PFSK-1 (cell line): ENCODE measurements around the gene LPCAT1.

Source experiments
- FOXP2 ChIP-seq: optimal IDR thresholded peaks from 2 replicates; pipeline ENCODE3; 2011; ENCODE audit warnings: borderline replicate concordance, control low read depth, inconsistent platforms; ENCODE audit not compliant: insufficient read depth; ENCODE audit errors: extremely low read length, extremely low read depth
- POLR2AphosphoS5 ChIP-seq: IDR thresholded peaks from 2 replicates; pipeline ENCODE4 v1.6.1; 2012; ENCODE audit warnings: low read depth, mild to moderate bottlenecking, control low read depth, low read length, moderate library complexity
- SIN3A ChIP-seq: IDR thresholded peaks from 2 replicates; pipeline ENCODE4 v1.6.1; 2012; ENCODE audit warnings: mild to moderate bottlenecking, low read length, moderate library complexity, borderline replicate concordance; ENCODE audit not compliant: insufficient read depth
- TAF1 ChIP-seq: IDR thresholded peaks from 2 replicates; pipeline ENCODE4 v1.6.1; 2012; ENCODE audit warnings: low read length, control low read depth, borderline replicate concordance; ENCODE audit not compliant: insufficient read depth
- TF ChIP-seq, protein P1 (sequence below), 2 experiments: IDR thresholded peaks; 2 replicates each; pipeline versions ENCODE4 v1.6.1 to v1.8.0; 2011 to 2012; ENCODE audit warnings: low read depth in 2 of 2, low read length in 2 of 2, control low read depth in 1 of 2, inconsistent platforms in 1 of 2, mild to moderate bottlenecking in 1 of 2, moderate library complexity in 1 of 2; ENCODE audit not compliant: insufficient read depth in 1 of 2

LPCAT1 gene

DNA sequence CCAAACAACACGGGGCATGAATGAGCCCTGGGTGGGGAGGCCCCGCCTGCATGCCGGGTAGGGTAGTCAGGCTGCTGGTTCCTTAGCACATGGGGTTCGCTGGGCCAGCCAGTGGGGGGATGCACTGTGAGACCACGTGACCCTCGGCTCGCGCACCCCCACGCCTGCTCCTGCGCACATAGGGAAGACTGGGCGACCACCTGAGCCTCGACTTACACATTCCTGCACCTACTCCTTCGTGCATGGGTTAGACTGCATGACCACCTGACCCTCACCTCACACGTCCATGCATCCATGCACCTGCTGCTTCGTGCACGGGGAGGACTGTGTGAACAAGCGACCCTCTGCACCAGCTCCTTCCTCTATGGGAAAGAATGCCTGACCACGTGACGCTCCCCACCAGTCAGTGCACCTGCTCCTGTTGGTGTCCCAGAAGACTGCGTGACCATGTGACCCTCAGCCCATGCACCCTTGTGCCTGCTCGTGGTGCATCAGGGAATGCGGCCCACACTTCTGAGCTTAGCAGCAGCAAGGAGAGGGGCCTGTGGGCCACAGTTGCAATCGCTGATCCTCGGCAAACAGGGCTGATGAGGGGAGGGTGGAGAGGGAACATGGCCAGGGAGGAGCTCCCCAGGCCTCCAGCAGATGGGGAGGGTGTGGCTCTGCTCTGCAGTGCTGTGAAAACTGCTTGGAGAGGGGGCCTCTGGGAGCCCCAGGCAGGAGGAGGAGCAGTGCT, 18.1 kb downstream of the LPCAT1 start:
- TF ChIP-seq POLR2AphosphoS5 (no peak), FOXP2 (no peak), TAF1 (no peak), SIN3A (no peak)
- TF ChIP-seq, protein P1, sequence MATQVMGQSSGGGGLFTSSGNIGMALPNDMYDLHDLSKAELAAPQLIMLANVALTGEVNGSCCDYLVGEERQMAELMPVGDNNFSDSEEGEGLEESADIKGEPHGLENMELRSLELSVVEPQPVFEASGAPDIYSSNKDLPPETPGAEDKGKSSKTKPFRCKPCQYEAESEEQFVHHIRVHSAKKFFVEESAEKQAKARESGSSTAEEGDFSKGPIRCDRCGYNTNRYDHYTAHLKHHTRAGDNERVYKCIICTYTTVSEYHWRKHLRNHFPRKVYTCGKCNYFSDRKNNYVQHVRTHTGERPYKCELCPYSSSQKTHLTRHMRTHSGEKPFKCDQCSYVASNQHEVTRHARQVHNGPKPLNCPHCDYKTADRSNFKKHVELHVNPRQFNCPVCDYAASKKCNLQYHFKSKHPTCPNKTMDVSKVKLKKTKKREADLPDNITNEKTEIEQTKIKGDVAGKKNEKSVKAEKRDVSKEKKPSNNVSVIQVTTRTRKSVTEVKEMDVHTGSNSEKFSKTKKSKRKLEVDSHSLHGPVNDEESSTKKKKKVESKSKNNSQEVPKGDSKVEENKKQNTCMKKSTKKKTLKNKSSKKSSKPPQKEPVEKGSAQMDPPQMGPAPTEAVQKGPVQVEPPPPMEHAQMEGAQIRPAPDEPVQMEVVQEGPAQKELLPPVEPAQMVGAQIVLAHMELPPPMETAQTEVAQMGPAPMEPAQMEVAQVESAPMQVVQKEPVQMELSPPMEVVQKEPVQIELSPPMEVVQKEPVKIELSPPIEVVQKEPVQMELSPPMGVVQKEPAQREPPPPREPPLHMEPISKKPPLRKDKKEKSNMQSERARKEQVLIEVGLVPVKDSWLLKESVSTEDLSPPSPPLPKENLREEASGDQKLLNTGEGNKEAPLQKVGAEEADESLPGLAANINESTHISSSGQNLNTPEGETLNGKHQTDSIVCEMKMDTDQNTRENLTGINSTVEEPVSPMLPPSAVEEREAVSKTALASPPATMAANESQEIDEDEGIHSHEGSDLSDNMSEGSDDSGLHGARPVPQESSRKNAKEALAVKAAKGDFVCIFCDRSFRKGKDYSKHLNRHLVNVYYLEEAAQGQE (IDR thresholded peaks at IDR 0.05; ENCODE audit: insufficient read depth in 1 of 2, low read depth in 2 of 2, low read length in 2 of 2): no peak

GRCh38 chr5:1504617-1505016, 19.1 kb downstream of the LPCAT1 start:
- TF ChIP-seq TAF1: no peak
- no peak for TF ChIP-seq POLR2AphosphoS5
- TF ChIP-seq, protein P1 (IDR thresholded peaks at IDR 0.05; ENCODE audit: insufficient read depth in 1 of 2, low read depth in 2 of 2, low read length in 2 of 2): no peak
- no peak for TF ChIP-seq SIN3A
- TF ChIP-seq FOXP2: no peak

- TF ChIP-seq, protein P1 (IDR thresholded peaks at IDR 0.05; ENCODE audit: insufficient read depth in 1 of 2, low read depth in 2 of 2, low read length in 2 of 2): no peak
- TF ChIP-seq SIN3A (no peak), TAF1 (no peak), FOXP2 (no peak), POLR2AphosphoS5 (no peak)
These were observed 19.6 kb downstream of the LPCAT1 start for GRCh38 chr5:1504069-1504595.

DNA sequence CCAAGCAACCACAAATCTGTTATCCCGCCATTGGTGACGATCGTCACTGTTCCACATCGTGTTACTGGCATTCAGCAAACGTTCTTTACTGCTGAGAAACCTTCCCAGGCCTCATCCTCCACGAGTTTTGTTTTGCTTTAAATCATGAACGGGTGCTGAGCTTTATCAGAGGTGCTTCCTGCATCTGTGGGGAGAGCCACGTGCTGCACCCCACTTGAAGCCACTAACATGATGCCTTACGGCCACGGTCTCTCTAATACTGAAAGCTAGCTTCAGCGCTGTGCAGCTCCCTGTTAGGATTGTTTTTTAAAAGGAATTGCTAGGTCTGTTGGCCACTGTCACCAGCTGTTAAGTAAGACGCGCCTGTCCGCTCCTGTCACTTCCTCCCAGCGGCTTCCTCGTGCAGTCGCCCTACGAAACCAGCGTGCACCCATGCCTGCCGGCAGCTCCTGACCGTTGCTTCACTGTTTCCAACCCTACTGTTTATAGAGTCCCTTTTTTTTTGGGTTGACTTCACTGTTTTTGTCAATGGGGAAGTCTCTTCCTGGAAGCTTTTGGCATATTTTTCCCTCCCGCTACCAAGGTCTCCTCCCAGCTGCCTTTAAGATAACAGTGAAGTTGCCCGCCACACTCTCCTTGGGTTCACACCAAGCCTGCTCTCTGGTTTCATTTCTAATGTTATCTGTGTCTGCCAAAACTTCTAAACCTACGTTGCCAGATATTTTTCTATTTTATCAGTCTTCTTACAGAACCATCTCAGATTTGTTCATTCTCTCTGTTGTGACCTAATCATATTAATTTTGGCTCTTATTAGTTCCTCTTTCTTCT, 20.3 kb downstream of the LPCAT1 start:
- TF ChIP-seq, protein P1 (IDR thresholded peaks at IDR 0.05; ENCODE audit: insufficient read depth in 1 of 2, low read depth in 2 of 2, low read length in 2 of 2): no peak
- TF ChIP-seq TAF1: no peak
